Stimulated activated CD4-positive, alpha-beta T cell treated with anti-CD3 and anti-CD28 coated beads, Interleukin-1b, Interleukin-23, amount 100 ng/mL, for 48 hours (primary cell): ENCODE measurements around the gene ATP11C.
"Not testable (repeated sequence)": the region's sequence is repeated elsewhere in the genome, so short reads cannot be mapped to it uniquely, and the experiment has no call there.

Experiments
- DNase-seq: peaks from one replicate; pipeline ENCODE4 v3.0.0-alpha.2; 2020

ATP11C gene

GRCh38 chrX:139932901-139933796 lies at the start of gene ATP11C:
ATP11C (minus strand) TSS chrX:139933053; CDS start chrX:139932042, 1,011 bp downstream.
- DNase-seq, result peak; percentile 84

- DNase-seq, result no peak
These were observed 41.6 kb upstream of the ATP11C start for GRCh38 chrX:139974471-139974870.

GRCh38 chrX:139972629-139973624 lies 40.1 kb upstream of the ATP11C start:
- no peak for DNase-seq

GRCh38 chrX:139972113-139972512 lies 39.3 kb upstream of the ATP11C start:
- no peak for DNase-seq

GRCh38 chrX:139971394-139971749 lies 38.5 kb upstream of the ATP11C start:
- no peak for DNase-seq

- no peak for DNase-seq
These were observed 36.4 kb upstream of the ATP11C start for GRCh38 chrX:139969286-139969685.

GRCh38 chrX:139967750-139968149 lies 34.9 kb upstream of the ATP11C start:
- DNase-seq, result no peak

- DNase-seq, result no peak
These were observed 34.4 kb upstream of the ATP11C start for GRCh38 chrX:139967300-139967699.

GRCh38 chrX:139966159-139966558 lies 33.3 kb upstream of the ATP11C start:
- DNase-seq, result peak; percentile 1

GRCh38 chrX:139965421-139965820 lies 32.6 kb upstream of the ATP11C start, which contains the start of gene CXorf66:
CXorf66 (minus strand) TSS chrX:139965521; CDS start chrX:139965496, 25 bp downstream.
- no peak for DNase-seq

- not testable (repeated sequence) for DNase-seq
These were observed 28.2 kb upstream of the ATP11C start for GRCh38 chrX:139961091-139961490.

- no peak for DNase-seq
These were observed 16.9 kb upstream of the ATP11C start for GRCh38 chrX:139949703-139950102.

GRCh38 chrX:139945075-139945474 lies 12.2 kb upstream of the ATP11C start:
- DNase-seq, result no peak

GRCh38 chrX:139936259-139936658 lies 3.4 kb upstream of the ATP11C start:
- no peak for DNase-seq

GRCh38 chrX:139933904-139934303 lies 1.1 kb upstream of the ATP11C start:
- DNase-seq, result no peak

GRCh38 chrX:139932073-139932900 lies 566 bp downstream of the ATP11C start:
- DNase-seq, result peak; percentile 16

- no peak for DNase-seq
These were observed 1.2 kb downstream of the ATP11C start for GRCh38 chrX:139931646-139932072.

- peak; percentile 10 for DNase-seq
These were observed 1.8 kb downstream of the ATP11C start for GRCh38 chrX:139930916-139931645.

GRCh38 chrX:139930401-139930800 lies 2.5 kb downstream of the ATP11C start:
- DNase-seq, result no peak

- DNase-seq, result no peak
These were observed 3.0 kb downstream of the ATP11C start for GRCh38 chrX:139929876-139930275.

- DNase-seq, result no peak
These were observed 8.2 kb downstream of the ATP11C start for GRCh38 chrX:139924696-139925095.
